D721Med (cell line): ENCODE data around the gene ATP6V0B.

ENCODE experiments used
- DNase-seq: peaks from one replicate; pipeline ENCODE4 v3.0.0; 2011; ENCODE audit warnings: low spot score; ENCODE audit not compliant: insufficient read length
- FAIRE-seq: peaks from 2 replicates; lab custom pipeline; 2011; peaks lifted over from hg19 to GRCh38; lab: Jason Lieb, UNC
- TF ChIP-seq, protein P1 (sequence below): IDR thresholded peaks from 2 replicates; pipeline ENCODE4 v1.5.1; 2012; ENCODE audit warnings: mild to moderate bottlenecking, control low read depth; ENCODE audit not compliant: insufficient read depth; ENCODE audit errors: missing control alignments

The ATP6V0B gene

DNA sequence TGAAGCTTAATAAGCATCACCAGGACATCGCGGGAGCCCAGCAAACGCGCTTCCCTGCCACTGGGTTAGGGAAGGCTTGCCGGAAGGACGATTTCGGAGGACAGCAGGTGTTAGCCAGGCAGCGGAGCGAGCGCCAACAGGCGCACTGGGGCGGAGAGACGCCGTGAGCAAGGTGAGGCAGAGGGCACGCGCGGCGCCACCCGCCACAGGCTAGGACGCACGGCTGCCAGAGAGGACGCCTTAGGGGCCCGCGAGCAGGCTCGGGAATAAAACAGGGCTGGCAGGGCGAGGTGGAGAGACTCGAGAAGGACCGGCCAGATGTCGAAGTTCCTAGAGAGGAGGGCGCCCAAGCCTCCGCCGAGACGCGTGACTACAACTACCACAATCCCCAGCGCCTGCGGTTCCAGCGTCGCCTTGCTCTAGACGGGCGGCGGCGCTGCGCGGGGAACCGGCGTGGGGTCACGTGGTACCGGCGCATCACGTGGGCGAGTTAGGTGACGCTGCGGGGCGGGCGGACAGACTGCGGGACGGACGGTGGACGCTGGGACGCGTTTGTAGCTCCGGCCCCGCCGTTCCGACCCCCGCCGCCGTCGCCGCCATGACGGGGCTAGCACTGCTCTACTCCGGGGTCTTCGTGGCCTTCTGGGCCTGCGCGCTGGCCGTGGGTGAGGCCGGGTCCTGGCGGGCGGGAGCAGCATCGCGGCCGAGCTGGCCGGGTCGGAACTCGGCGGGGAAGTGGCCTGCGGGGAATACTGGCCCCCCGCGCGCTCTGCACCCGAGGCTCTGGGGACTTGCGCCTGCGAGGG lies at the start of gene ATP6V0B:
Gene ATP6V0B, plus strand, starts transcription at position 518 of the 806 bp plus-strand sequence. Its CDS starts 81 bp downstream, at position 599.
- no peak for FAIRE-seq
- peak; percentile 99 for DNase-seq
- TF ChIP-seq, protein P1, sequence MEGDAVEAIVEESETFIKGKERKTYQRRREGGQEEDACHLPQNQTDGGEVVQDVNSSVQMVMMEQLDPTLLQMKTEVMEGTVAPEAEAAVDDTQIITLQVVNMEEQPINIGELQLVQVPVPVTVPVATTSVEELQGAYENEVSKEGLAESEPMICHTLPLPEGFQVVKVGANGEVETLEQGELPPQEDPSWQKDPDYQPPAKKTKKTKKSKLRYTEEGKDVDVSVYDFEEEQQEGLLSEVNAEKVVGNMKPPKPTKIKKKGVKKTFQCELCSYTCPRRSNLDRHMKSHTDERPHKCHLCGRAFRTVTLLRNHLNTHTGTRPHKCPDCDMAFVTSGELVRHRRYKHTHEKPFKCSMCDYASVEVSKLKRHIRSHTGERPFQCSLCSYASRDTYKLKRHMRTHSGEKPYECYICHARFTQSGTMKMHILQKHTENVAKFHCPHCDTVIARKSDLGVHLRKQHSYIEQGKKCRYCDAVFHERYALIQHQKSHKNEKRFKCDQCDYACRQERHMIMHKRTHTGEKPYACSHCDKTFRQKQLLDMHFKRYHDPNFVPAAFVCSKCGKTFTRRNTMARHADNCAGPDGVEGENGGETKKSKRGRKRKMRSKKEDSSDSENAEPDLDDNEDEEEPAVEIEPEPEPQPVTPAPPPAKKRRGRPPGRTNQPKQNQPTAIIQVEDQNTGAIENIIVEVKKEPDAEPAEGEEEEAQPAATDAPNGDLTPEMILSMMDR = peak; percentile 1

DNA sequence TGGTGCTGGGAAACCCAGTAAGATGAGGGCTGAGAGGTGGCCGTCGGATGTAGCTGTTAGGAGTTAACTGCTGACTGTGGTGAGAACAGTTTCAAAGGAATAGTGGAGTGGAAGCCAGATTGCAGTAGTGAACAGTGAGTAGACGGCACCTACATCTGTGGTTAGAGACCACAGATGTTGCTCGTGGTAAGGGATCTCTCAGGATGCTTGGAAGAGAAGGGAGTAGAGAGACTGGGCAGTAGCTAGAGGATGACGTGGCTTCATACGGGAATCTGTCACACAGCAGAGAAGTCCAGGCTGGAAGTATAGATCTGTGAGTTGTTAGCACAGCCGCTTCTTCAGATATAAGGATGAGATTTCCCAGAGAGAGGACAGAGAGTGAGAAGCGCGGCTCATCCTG lies 48.9 kb upstream of the ATP6V0B start:
- TF ChIP-seq, protein P1 = no peak
- no peak for FAIRE-seq
- no peak for DNase-seq

DNA sequence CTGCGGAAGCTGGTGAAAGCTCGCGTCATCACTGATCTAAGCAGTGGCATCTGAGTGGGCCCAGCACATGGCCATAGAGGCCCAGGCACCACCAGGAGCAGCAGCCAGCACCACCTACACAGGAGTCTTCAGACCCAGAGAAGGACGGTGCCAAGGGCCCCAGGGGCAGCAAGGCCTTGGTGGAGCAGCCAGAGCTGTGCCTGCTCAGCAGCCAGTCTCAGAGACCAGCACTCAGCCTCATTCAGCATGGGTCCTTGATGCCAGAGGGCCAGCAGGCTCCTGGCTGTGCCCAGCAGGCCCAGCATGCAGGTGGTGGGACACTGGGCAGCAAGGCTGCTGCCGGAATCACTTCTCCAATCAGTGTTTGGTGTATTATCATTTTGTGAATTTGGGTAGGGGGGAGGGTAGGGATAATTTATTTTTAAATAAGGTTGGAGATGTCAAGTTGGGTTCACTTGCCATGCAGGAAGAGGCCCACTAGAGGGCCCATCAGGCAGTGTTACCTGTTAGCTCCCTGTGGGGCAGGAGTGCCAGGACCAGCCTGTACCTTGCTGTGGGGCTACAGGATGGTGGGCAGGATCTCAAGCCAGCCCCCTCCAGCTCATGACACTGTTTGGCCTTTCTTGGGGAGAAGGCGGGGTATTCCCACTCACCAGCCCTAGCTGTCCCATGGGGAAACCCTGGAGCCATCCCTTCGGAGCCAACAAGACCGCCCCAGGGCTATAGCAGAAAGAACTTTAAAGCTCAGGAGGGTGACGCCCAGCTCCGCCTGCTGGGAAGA lies 44.4 kb upstream of the ATP6V0B start:
- TF ChIP-seq, protein P1 = peak; percentile 21
- FAIRE-seq (no peak), DNase-seq (no peak)

DNA sequence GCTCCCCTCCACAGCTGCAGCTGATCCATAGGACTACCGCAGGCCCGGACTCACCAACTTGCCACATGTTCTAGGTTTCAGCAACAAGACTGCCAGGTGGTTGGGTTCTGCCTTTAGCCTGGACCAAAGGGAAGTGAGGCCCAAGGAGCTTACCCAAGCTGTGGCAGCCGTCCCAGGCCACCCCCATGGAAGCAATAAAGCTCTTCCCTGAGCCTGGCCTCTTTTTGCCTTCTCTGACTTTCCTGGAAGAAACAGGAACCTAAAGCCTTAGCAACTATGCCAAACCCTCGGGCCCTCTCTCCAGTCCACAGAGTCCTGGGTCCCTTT lies 43.8 kb upstream of the ATP6V0B start:
- FAIRE-seq = no peak
- TF ChIP-seq, protein P1 = no peak

DNA sequence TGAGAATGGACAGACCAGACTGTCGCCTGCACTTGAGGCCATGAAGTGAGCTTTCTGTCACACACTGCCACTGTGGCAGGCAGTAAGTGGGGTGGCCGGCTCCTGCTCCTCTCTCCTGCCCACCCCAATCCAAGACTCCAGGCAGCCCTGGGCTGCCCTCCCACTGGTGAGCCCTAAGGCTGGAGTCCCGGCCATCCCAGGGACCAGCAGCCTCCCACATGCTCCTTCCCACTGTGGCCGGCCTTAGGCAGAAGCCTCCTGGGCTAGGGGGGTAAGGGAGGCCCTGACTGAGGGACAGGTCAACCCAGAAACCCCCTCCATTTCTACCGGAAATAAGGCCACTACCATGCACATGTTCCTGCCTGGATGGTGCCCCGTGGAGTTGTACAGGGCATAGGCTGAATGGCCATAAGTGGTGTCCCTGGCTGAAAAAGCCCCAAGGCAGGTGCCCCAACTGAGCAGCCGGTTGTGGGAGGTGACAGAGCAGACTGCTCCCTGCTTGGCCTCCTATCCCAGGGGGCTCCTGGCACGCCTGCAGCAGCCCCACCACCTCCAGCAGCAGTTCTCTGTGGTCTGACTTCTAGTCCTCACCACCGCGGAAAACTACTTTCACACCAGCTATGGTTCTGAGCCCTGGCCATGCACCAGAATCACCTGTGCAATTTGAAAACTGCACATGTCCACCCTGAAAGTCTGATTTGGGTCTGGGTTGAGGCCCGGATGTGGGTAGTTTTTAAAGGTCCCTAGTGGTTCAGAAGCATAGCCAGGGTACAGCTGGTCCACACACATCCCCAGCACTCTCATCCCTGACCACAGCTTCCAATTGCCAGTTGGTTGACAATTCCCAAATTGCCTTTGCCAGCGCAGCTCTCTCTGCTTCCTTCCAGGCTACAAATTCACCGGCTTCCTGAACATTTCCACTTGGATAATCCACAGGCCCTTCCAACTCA lies 42.8 kb upstream of the ATP6V0B start:
- TF ChIP-seq, protein P1 = no peak
- FAIRE-seq (no peak), DNase-seq (no peak)

More for the DNA sequence above, 43.8 kb upstream of the ATP6V0B start:
- DNase-seq = no peak

DNA sequence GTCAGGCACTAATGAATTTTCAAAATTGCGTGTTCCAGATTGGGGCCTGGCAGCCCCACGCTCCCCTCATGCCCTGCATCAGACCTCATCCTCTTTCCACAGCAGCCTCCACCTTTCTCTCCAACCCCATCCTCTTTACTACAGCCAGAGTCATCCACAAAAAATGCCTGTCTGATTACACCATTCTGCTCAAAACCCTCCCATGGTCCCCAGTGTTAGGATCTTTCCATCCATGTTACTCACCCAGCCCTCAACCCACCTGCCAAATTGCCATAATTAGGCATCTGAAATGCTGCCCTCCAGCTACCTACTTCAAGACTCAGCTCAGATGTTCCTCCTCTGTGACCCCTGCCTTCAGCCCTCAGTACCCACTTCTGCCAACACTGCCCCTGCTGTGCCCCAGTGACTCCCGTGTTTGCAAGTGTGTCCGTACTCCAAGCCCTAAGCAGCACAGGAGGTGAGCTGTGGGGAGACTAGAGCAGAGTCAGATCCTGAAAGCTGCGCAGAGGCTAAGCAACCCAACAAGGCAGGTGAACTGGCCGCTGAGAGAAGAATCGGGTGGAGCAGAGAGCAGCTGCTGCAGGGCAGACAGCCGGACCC lies 41.9 kb upstream of the ATP6V0B start:
- TF ChIP-seq, protein P1 = no peak
- FAIRE-seq = no peak
- no peak for DNase-seq
